HEK293 (cell line): ENCODE results near the gene ZNF18.

Source experiments
- CTCF ChIA-PET: fragments of 350-600 bp; formaldehyde crosslinking; extraction: SDS; loops from one replicate; lab custom pipeline; 2021; ENCODE audit warnings: antibody characterized with exemption; lab: Yijun Ruan, JAX
- POLR2A ChIA-PET: fragments of 300-600 bp; formaldehyde crosslinking; extraction: SDS; loops from one replicate; lab custom pipeline; 2020; ENCODE audit warnings: antibody characterized with exemption, inconsistent platforms; lab: Yijun Ruan, JAX
- H3K27ac ChIP-seq: fragments of 200-500 bp; sonication (Bioruptor generic); 2 replicates; pipeline ENCODE4 v1.5.1; 2014; ENCODE audit warnings: low read depth, low read length, control low read depth, inconsistent platforms; ENCODE audit errors: extremely low read depth
- H3K36me3 ChIP-seq, 2 experiments: fragments of 200-500 bp in 1 of 2; sonication (Bioruptor generic) in 1 of 2; 1 replicate in 1 of 2; 2 replicates in 1 of 2; pipeline ENCODE4 v1.5.1; 2014 to 2017; ENCODE audit warnings: inconsistent platforms in 2 of 2, low read length in 2 of 2; ENCODE audit not compliant: control insufficient read depth in 2 of 2, insufficient read depth in 1 of 2
- H3K4me1 ChIP-seq: fragments of 200-500 bp; sonication (Bioruptor generic); 2 replicates; pipeline ENCODE4 v1.5.1; 2014; ENCODE audit warnings: mild to moderate bottlenecking, low read length, inconsistent platforms; ENCODE audit not compliant: control insufficient read depth, insufficient read depth
- H3K4me3 ChIP-seq: 2 replicates; pipeline ENCODE4 v1.5.1; 2011; ENCODE audit warnings: low read depth, mild to moderate bottlenecking, control low read depth, low read length, moderate library complexity
- H3K9me3 ChIP-seq: fragments of 200-500 bp; sonication (Bioruptor generic); 2 replicates; pipeline ENCODE4 v1.5.1; 2014; ENCODE audit warnings: low read depth, low read length, inconsistent platforms; ENCODE audit not compliant: control insufficient read depth, insufficient read depth
- FEZF1 ChIP-seq: fragments of 450-650 bp; formaldehyde crosslinking; IDR thresholded peaks from 2 replicates; pipeline ENCODE4 v1.5.1; 2016; ENCODE audit warnings: missing biosample characterization, missing genetic modification characterization
- GLI4 ChIP-seq: fragments of 450-650 bp; formaldehyde crosslinking; IDR thresholded peaks from 2 replicates; pipeline ENCODE4 v1.5.1; 2016; ENCODE audit warnings: missing biosample characterization, missing genetic modification characterization
- KLF9 ChIP-seq: fragments of 450-650 bp; formaldehyde crosslinking; IDR thresholded peaks from 2 replicates; pipeline ENCODE4 v1.5.1; 2016; ENCODE audit warnings: missing biosample characterization, missing genetic modification characterization, low read depth
- PRDM1 ChIP-seq: fragments of 450-650 bp; formaldehyde crosslinking; IDR thresholded peaks from 2 replicates; pipeline ENCODE4; 2016; ENCODE audit warnings: missing biosample characterization, missing genetic modification characterization
- ZBTB48 ChIP-seq: fragments of 450-650 bp; formaldehyde crosslinking; IDR thresholded peaks from 2 replicates; pipeline ENCODE4 v1.5.1; 2016; ENCODE audit warnings: missing biosample characterization, missing genetic modification characterization
- ZEB2 ChIP-seq: fragments of 450-650 bp; formaldehyde crosslinking; IDR thresholded peaks from 2 replicates; pipeline ENCODE4 v1.5.1; 2016; ENCODE audit warnings: missing biosample characterization, missing genetic modification characterization
- ZFP3 ChIP-seq: fragments of 450-650 bp; formaldehyde crosslinking; IDR thresholded peaks from 2 replicates; pipeline ENCODE4 v1.5.1; 2016; ENCODE audit warnings: low read depth, missing biosample characterization, missing genetic modification characterization
- ZNF248 ChIP-seq: fragments of 450-650 bp; formaldehyde crosslinking; IDR thresholded peaks from 2 replicates; pipeline ENCODE4 v1.5.1; 2017; ENCODE audit warnings: missing biosample characterization, missing genetic modification characterization
- ZNF266 ChIP-seq: fragments of 450-650 bp; formaldehyde crosslinking; IDR thresholded peaks from 2 replicates; pipeline ENCODE4 v1.5.1; 2016; ENCODE audit warnings: missing biosample characterization, missing genetic modification characterization, low read depth
- ZNF274 ChIP-seq, 2 experiments: fragments of 200-500 bp in 1 of 2; fragments of 450-650 bp in 1 of 2; sonication (Bioruptor generic) in 1 of 2; formaldehyde crosslinking in 1 of 2; IDR thresholded peaks; 2 replicates each; pipeline versions ENCODE4 v1.5.1 to v1.6.1; 2014 to 2016; ENCODE audit warnings: borderline replicate concordance in 1 of 2, inconsistent platforms in 1 of 2, low read length in 1 of 2, missing biosample characterization in 1 of 2, missing genetic modification characterization in 1 of 2
- ZNF341 ChIP-seq: fragments of 450-650 bp; formaldehyde crosslinking; IDR thresholded peaks from 2 replicates; pipeline ENCODE4; 2016; ENCODE audit warnings: low read depth, missing biosample characterization, missing genetic modification characterization
- ZNF37A ChIP-seq: fragments of 450-650 bp; IDR thresholded peaks from 2 replicates; pipeline ENCODE4 v1.5.1; 2018; ENCODE audit warnings: missing biosample characterization, missing genetic modification characterization
- ZNF404 ChIP-seq: fragments of 450-650 bp; formaldehyde crosslinking; IDR thresholded peaks from 2 replicates; pipeline ENCODE4 v1.5.1; 2017; ENCODE audit warnings: missing biosample characterization, missing genetic modification characterization
- ZNF473 ChIP-seq: fragments of 450-650 bp; formaldehyde crosslinking; IDR thresholded peaks from 2 replicates; pipeline ENCODE4 v1.5.1; 2017; ENCODE audit warnings: missing biosample characterization, missing genetic modification characterization
- ZNF48 ChIP-seq: fragments of 450-650 bp; formaldehyde crosslinking; IDR thresholded peaks from 2 replicates; pipeline ENCODE4 v1.5.1; 2016; ENCODE audit warnings: missing biosample characterization, missing genetic modification characterization
- ZNF530 ChIP-seq: fragments of 450-650 bp; formaldehyde crosslinking; IDR thresholded peaks from 2 replicates; pipeline ENCODE4 v1.5.1; 2016; ENCODE audit warnings: low read depth, missing biosample characterization, missing genetic modification characterization
- ZNF571 ChIP-seq: fragments of 450-650 bp; formaldehyde crosslinking; IDR thresholded peaks from 2 replicates; pipeline ENCODE4 v1.5.0; 2017; ENCODE audit warnings: missing biosample characterization, missing genetic modification characterization
- ZNF596 ChIP-seq: fragments of 450-650 bp; IDR thresholded peaks from 2 replicates; pipeline ENCODE4 v1.5.0; 2018; ENCODE audit warnings: missing biosample characterization, mild to moderate bottlenecking, missing genetic modification characterization, moderate library complexity
- ZNF626 ChIP-seq: fragments of 450-650 bp; sonication (Bioruptor Pico); formaldehyde crosslinking; IDR thresholded peaks from 2 replicates; pipeline ENCODE4 v1.5.1; 2018; ENCODE audit warnings: missing biosample characterization, missing genetic modification characterization, inconsistent platforms
- ZNF654 ChIP-seq: fragments of 450-650 bp; formaldehyde crosslinking; IDR thresholded peaks from 2 replicates; pipeline ENCODE4 v1.5.1; 2016; ENCODE audit warnings: low read depth, missing biosample characterization, missing genetic modification characterization
- ZNF677 ChIP-seq: fragments of 450-650 bp; IDR thresholded peaks from 2 replicates; pipeline ENCODE4 v1.5.0; 2018; ENCODE audit warnings: missing biosample characterization, mild to moderate bottlenecking, missing genetic modification characterization, moderate library complexity
- ZNF701 ChIP-seq: fragments of 450-650 bp; formaldehyde crosslinking; IDR thresholded peaks from 2 replicates; pipeline ENCODE4 v1.5.1; 2016; ENCODE audit warnings: missing biosample characterization, missing genetic modification characterization
- ZNF791 ChIP-seq: fragments of 450-650 bp; formaldehyde crosslinking; IDR thresholded peaks from 2 replicates; pipeline ENCODE4 v1.5.1; 2016; ENCODE audit warnings: missing biosample characterization, missing genetic modification characterization
- TF ChIP-seq, protein P1 (sequence below): fragments of 450-650 bp; formaldehyde crosslinking; IDR thresholded peaks from 2 replicates; pipeline ENCODE4 v1.5.1; 2016; ENCODE audit warnings: missing biosample characterization, missing genetic modification characterization
- TF ChIP-seq, protein P2 (sequence below): fragments of 450-650 bp; formaldehyde crosslinking; IDR thresholded peaks from 2 replicates; pipeline ENCODE4 v1.5.1; 2016; ENCODE audit warnings: missing biosample characterization, missing genetic modification characterization

Gene ZNF18

GRCh38 chr17:11990363-11990983 is 6.8 kb downstream of the ZNF18 start:
- ChIA-PET CTCF (interaction anchor here (0.9 to 2.3 kb wide), 6 partner anchors 30 to 1115 kb away, joined by 3 to 12 read pairs (median 4); partner anchors contain the start of gene MAP2K4), POLR2A (interaction anchor here (0.6 kb wide), 1 partner anchor 657 kb away, joined by 3 read pairs; no protein-coding TSS in a partner anchor)
- Histone ChIP-seq H3K4me1 (no peaks in the 10 kb centered on the region), H3K9me3 (no peaks in the 10 kb centered on the region), H3K27ac (no peak overlapping the region), H3K4me3 (no peak overlapping the region), H3K36me3 (peaks cover 23 to 43% of the 10 kb centered on the region in 2 experiments)
- no peak for TF ChIP-seq ZNF791
- no peak for TF ChIP-seq ZNF677 (tag by site-specific recombination)
- TF ChIP-seq ZNF37A: no peak
- TF ChIP-seq ZNF48 (tag by site-specific recombination): no peak
- TF ChIP-seq ZNF596 (tag by site-specific recombination): no peak
- TF ChIP-seq ZNF530 (tag by site-specific recombination): no peak
- no peak for TF ChIP-seq ZNF626 (tag by site-specific recombination)
- TF ChIP-seq ZNF274 (IDR thresholded peaks at IDR 0.05; ENCODE audit: low read length): no peak
- no peak for TF ChIP-seq ZNF274 (tag by site-specific recombination; IDR thresholded peaks at IDR 0.05; ENCODE audit: borderline replicate concordance)
- TF ChIP-seq ZFP3 (tag by site-specific recombination): no peak
- no peak for TF ChIP-seq ZNF701 (tag by site-specific recombination)
- no peak for TF ChIP-seq ZNF248 (tag by site-specific recombination)
- TF ChIP-seq, protein P1, sequence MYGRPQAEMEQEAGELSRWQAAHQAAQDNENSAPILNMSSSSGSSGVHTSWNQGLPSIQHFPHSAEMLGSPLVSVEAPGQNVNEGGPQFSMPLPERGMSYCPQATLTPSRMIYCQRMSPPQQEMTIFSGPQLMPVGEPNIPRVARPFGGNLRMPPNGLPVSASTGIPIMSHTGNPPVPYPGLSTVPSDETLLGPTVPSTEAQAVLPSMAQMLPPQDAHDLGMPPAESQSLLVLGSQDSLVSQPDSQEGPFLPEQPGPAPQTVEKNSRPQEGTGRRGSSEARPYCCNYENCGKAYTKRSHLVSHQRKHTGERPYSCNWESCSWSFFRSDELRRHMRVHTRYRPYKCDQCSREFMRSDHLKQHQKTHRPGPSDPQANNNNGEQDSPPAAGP (tag by site-specific recombination): no peak
- no peak for TF ChIP-seq FEZF1
- TF ChIP-seq, all 188 proteins: peak for 0

GRCh38 chr17:11986942-11987329 is 10.3 kb downstream of the ZNF18 start:
- POLR2A ChIA-PET: interaction anchor here (0.6 to 2.3 kb wide), 2 partner anchors 10 to 16 kb away, joined by 6 to 12 read pairs; partner anchors contain the start of gene ZNF18
- no peak overlapping the region for H3K4me3 ChIP-seq
- no peak for TF ChIP-seq ZBTB48 (tag by site-specific recombination)
- TF ChIP-seq ZNF654 (tag by site-specific recombination): peak; percentile 65
- TF ChIP-seq ZNF404 (tag by site-specific recombination): no peak
- TF ChIP-seq PRDM1: 0 out of 2 replicates have a peak, but pooled peaks have one; percentile 42
- no peak overlapping the region for H3K27ac ChIP-seq
- no peaks in the 10 kb centered on the region for H3K9me3 ChIP-seq
- peaks cover 33 to 56% of the 10 kb centered on the region in 2 experiments for H3K36me3 ChIP-seq
- H3K4me1 ChIP-seq: no peaks in the 10 kb centered on the region
- CTCF ChIA-PET: interaction anchor here (0.6 to 2.3 kb wide), 14 partner anchors 10 to 1354 kb away, joined by 3 to 13 read pairs (median 4); partner anchors contain the start of gene ZNF18

DNA sequence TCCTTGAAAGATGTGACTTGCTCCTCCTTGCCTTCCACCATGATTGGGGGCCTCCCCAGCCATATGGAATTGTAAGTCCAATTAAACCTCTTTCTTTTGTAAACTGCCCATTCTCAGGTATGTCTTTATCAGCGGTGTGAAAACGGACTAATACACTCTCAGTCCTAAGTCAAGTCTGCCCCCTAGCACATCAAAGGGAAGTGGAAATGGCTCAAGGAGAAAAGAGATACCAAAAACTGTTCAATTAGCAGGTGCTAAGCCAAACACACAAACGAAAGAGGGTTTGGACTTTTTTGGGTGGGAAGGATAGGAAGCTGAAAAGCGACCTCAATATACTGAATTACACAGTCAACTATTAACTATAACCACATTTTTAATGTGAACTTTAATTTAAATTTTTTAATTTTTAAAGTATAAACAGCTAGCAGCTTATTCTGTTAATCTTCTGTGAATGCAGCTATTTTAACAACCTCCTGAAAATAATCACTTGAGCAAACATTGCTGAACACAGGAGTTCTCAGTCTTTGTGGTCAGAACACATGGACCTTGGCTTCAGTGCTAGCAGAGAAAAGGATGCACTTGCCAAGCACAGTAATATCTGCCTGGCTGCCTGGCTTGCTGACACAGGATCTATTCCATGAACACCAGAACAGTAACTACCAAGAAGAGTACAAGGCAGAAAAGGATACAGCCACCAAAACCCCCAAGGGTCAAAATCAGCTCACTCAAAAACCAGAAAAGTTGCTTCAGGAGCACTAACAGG is 10.9 kb downstream of the ZNF18 start:
- CTCF ChIA-PET: interaction anchor here (0.6 to 2.3 kb wide), 15 partner anchors 8 to 1353 kb away, joined by 3 to 13 read pairs (median 4); partner anchors contain the start of gene ZNF18
- no peak for TF ChIP-seq ZNF341 (tag by site-specific recombination)
- no peak for TF ChIP-seq ZNF473 (tag by site-specific recombination)
- no peak for TF ChIP-seq ZNF571
- TF ChIP-seq KLF9 (tag by site-specific recombination): no peak
- TF ChIP-seq ZNF266 (tag by site-specific recombination): no peak
- TF ChIP-seq ZEB2 (tag by site-specific recombination): no peak
- no peak for TF ChIP-seq GLI4 (tag by site-specific recombination)
- TF ChIP-seq, protein P2, sequence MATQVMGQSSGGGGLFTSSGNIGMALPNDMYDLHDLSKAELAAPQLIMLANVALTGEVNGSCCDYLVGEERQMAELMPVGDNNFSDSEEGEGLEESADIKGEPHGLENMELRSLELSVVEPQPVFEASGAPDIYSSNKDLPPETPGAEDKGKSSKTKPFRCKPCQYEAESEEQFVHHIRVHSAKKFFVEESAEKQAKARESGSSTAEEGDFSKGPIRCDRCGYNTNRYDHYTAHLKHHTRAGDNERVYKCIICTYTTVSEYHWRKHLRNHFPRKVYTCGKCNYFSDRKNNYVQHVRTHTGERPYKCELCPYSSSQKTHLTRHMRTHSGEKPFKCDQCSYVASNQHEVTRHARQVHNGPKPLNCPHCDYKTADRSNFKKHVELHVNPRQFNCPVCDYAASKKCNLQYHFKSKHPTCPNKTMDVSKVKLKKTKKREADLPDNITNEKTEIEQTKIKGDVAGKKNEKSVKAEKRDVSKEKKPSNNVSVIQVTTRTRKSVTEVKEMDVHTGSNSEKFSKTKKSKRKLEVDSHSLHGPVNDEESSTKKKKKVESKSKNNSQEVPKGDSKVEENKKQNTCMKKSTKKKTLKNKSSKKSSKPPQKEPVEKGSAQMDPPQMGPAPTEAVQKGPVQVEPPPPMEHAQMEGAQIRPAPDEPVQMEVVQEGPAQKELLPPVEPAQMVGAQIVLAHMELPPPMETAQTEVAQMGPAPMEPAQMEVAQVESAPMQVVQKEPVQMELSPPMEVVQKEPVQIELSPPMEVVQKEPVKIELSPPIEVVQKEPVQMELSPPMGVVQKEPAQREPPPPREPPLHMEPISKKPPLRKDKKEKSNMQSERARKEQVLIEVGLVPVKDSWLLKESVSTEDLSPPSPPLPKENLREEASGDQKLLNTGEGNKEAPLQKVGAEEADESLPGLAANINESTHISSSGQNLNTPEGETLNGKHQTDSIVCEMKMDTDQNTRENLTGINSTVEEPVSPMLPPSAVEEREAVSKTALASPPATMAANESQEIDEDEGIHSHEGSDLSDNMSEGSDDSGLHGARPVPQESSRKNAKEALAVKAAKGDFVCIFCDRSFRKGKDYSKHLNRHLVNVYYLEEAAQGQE: no peak

More for the DNA sequence above, 10.9 kb downstream of the ZNF18 start:
- POLR2A ChIA-PET: interaction anchor here (0.6 to 2.3 kb wide), 2 partner anchors 11 to 15 kb away, joined by 6 to 12 read pairs; partner anchors contain the start of gene ZNF18
- Histone ChIP-seq H3K4me3 (no peak overlapping the region), H3K9me3 (no peaks in the 10 kb centered on the region), H3K36me3 (peaks cover 33 to 50% of the 10 kb centered on the region in 2 experiments), H3K27ac (no peak overlapping the region), H3K4me1 (no peaks in the 10 kb centered on the region)
